Thyroid gland (tissue), 4 donors: Measurements from ENCODE around the gene MARK4. TPM values are rescaled to one million over a fixed set of nuclear protein-coding genes. Genes with fewer than 3 reads are reported as not detected.

Experiments used
- DNase-seq, 2 donors: peaks; one replicate each; pipeline ENCODE4 v3.0.0-alpha.2; 2019
- H3K27ac ChIP-seq, 3 donors: fragments of 200-600 bp; sonication (generic); 1 replicate in 2 of 3; 2 replicates in 1 of 3; pipeline ENCODE4 v1.5.1; 2016 to 2019; ENCODE audit warnings: mild to moderate bottlenecking in 1 of 3, moderate library complexity in 1 of 3
- H3K27me3 ChIP-seq: fragments of 200-600 bp; sonication (generic); one replicate; pipeline ENCODE4 v1.5.1; 2019
- H3K36me3 ChIP-seq, 2 donors: fragments of 200-600 bp; sonication (generic); one replicate each; pipeline ENCODE4 v1.5.1; 2016 to 2019
- H3K4me1 ChIP-seq, 2 donors: fragments of 200-600 bp; sonication (generic); one replicate each; pipeline ENCODE4 v1.5.1; 2017 to 2019
- H3K4me3 ChIP-seq, 3 donors: fragments of 200-600 bp; sonication (generic); replicated peaks in 1 of 3; 1 replicate in 2 of 3; 2 replicates in 1 of 3; pipeline ENCODE4 v1.5.1; 2016; ENCODE audit warnings: mild to moderate bottlenecking in 1 of 3
- H3K9me3 ChIP-seq: fragments of 200-600 bp; sonication (generic); one replicate; pipeline ENCODE4 v1.5.1; 2017
- CTCF ChIP-seq, 6 experiments: fragments of 200-600 bp in 3 of 6; fragments of 450-650 bp in 3 of 6; sonication (generic) in 3 of 6; IDR thresholded peaks; one replicate each; pipeline ENCODE4 v1.5.1; 2016 to 2019; ENCODE audit warnings: antibody characterized with exemption in 6 of 6, mild to moderate bottlenecking in 2 of 6, inconsistent platforms in 1 of 6, moderate library complexity in 1 of 6
- POLR2A ChIP-seq, 2 donors: fragments of 450-650 bp; IDR thresholded peaks; one replicate each; pipeline ENCODE4 v1.6.1; 2017; ENCODE audit warnings: antibody characterized with exemption in 2 of 2, mild to moderate bottlenecking in 2 of 2, moderate library complexity in 1 of 2
- WGBS, 2 donors: methylation state at CpG; one replicate each; pipeline ENCODE4 v1.1.5; 2017; 5-methylcytosine and 5-hydroxymethylcytosine counted together
- intact Hi-C: fragments of 100-400 bp; cut with DNase I; formaldehyde crosslinking; loops from one replicate; pipeline ENCODE4 v1.15.1; 2023
- total RNA-seq, 4 donors: library from RNA; depleted of rRNA; stranded (reverse); fragments of >200 nt; gene quantifications; one replicate each; pipeline ENCODE4 v1.2.3, GENCODE V29; 2016

MARK4 gene
- total RNA-seq, 4 donors from 2014 or later = 18.5 to 25.1 (median 22.1) TPM

GRCh38 chr19:45347570-45348366 lies 96.7 kb downstream of the MARK4 start:
- intact Hi-C loops = no loop called here
- no peaks in the 10 kb centered on the region for H3K4me1 ChIP-seq
- DNase-seq = no peak
- no peak overlapping the region for H3K27ac ChIP-seq
- TF ChIP-seq POLR2A (IDR thresholded peaks at IDR 0.05) (no peak), CTCF (IDR thresholded peaks at IDR 0.05) (no peak)
- H3K9me3 ChIP-seq = no peaks in the 10 kb centered on the region
- H3K36me3 ChIP-seq = peaks cover 3 to 6% of the 10 kb centered on the region in 2 donors
- WGBS, 2 donors = 67 to 78% methylated on average over 7 to 8 of the region's 25 CpGs
- H3K4me3 ChIP-seq = no peak overlapping the region
- no peaks in the 10 kb centered on the region for H3K27me3 ChIP-seq

- no peak overlapping the region for H3K4me3 ChIP-seq
- H3K9me3 ChIP-seq = no peaks in the 10 kb centered on the region
- 78 to 85% methylated on average over 10 to 19 of the region's 23 CpGs for WGBS, 2 donors
- no peak overlapping the region for H3K27ac ChIP-seq
- H3K4me1 ChIP-seq = no peaks in the 10 kb centered on the region
- H3K27me3 ChIP-seq = no peaks in the 10 kb centered on the region
- intact Hi-C loops = no loop called here
- TF ChIP-seq POLR2A (IDR thresholded peaks at IDR 0.05) = no peak
- no peak for TF ChIP-seq CTCF (IDR thresholded peaks at IDR 0.05)
- no peak for DNase-seq
- peaks cover 3 to 6% of the 10 kb centered on the region in 2 donors for H3K36me3 ChIP-seq
Measured at GRCh38 chr19:45348367-45349125, 97.5 kb downstream of the MARK4 start.

GRCh38 chr19:45349126-45349415 lies 98.0 kb downstream of the MARK4 start:
- 57 to 78% methylated on average over 2 to 3 of the region's 3 CpGs for WGBS, 2 donors
- H3K27ac ChIP-seq = no peak overlapping the region

GRCh38 chr19:45349430-45349941 lies 98.4 kb downstream of the MARK4 start:
- no peak overlapping the region for H3K27ac ChIP-seq
- peaks cover 3 to 6% of the 10 kb centered on the region in 2 donors for H3K36me3 ChIP-seq
- H3K4me1 ChIP-seq = no peaks in the 10 kb centered on the region
- no peaks in the 10 kb centered on the region for H3K27me3 ChIP-seq
- no peaks in the 10 kb centered on the region for H3K9me3 ChIP-seq
- intact Hi-C loops = no loop called here
- no peak for DNase-seq
- WGBS, 2 donors = 86 to 92% methylated on average over 13 to 15 of the region's 17 CpGs
- no peak for TF ChIP-seq CTCF (IDR thresholded peaks at IDR 0.05)
- no peak for TF ChIP-seq POLR2A (IDR thresholded peaks at IDR 0.05)
- no peak overlapping the region for H3K4me3 ChIP-seq

More at GRCh38 chr19:45349126-45349415, 98.0 kb downstream of the MARK4 start:
- TF ChIP-seq POLR2A (IDR thresholded peaks at IDR 0.05) (no peak), CTCF (IDR thresholded peaks at IDR 0.05) (no peak)
- H3K36me3 ChIP-seq = peaks cover 3 to 6% of the 10 kb centered on the region in 2 donors
- H3K27me3 ChIP-seq = no peaks in the 10 kb centered on the region
- H3K9me3 ChIP-seq = no peaks in the 10 kb centered on the region
- DNase-seq = no peak
- intact Hi-C loops = no loop called here
- no peaks in the 10 kb centered on the region for H3K4me1 ChIP-seq
- no peak overlapping the region for H3K4me3 ChIP-seq
